ENCODE results near the gene PRDX2. TPM values are rescaled to one million over a fixed set of nuclear protein-coding genes. Genes with fewer than 3 reads are reported as not detected.

Gene PRDX2
- total RNA-seq, 4 donors from 2014 or later: 211 to 436 (median 345) TPM

DNA sequence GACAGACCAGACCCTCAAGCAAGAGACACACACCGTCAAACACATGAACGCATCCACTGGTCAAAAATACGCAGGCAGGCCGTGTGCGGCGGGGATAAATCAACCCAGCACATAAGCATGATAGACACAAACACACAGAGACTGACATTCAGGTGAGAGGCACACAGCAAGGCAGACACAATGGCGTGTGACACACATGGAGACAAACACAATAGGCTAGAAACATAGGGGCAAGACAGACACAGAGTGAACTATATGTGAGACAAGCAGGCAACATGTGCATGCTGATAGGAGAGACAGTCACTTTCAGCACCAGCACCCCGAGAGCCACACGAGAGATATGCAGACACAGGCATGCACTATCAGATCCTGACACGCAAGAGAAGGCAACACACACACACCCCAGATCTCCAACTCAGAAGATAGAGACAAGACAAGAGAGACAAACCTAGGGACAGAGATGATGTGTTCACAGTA lies 17.2 kb downstream of the PRDX2 start:
- TF ChIP-seq POLR2A (IDR thresholded peaks at IDR 0.05): no peak
- TF ChIP-seq, protein P1, sequence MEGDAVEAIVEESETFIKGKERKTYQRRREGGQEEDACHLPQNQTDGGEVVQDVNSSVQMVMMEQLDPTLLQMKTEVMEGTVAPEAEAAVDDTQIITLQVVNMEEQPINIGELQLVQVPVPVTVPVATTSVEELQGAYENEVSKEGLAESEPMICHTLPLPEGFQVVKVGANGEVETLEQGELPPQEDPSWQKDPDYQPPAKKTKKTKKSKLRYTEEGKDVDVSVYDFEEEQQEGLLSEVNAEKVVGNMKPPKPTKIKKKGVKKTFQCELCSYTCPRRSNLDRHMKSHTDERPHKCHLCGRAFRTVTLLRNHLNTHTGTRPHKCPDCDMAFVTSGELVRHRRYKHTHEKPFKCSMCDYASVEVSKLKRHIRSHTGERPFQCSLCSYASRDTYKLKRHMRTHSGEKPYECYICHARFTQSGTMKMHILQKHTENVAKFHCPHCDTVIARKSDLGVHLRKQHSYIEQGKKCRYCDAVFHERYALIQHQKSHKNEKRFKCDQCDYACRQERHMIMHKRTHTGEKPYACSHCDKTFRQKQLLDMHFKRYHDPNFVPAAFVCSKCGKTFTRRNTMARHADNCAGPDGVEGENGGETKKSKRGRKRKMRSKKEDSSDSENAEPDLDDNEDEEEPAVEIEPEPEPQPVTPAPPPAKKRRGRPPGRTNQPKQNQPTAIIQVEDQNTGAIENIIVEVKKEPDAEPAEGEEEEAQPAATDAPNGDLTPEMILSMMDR (IDR thresholded peaks at IDR 0.05): no peak
- Histone ChIP-seq H3K36me3 (no peaks in the 10 kb centered on the region), H3K27me3 (no peaks in the 10 kb centered on the region), H3K4me1 (peaks cover 78 to 89% (median 80%) of the 10 kb centered on the region in 3 donors), H3K27ac (peak overlapping the region; percentile 99), H3K4me3 (peak overlapping the region in 3 of 4 donors; percentile 22 to 70 (median 58)), H3K9me3 (no peaks in the 10 kb centered on the region)
- intact Hi-C loops (cut with DNase I): no loop called here
- 25 to 38% methylated on average over 9 to 10 of the region's 10 CpGs for WGBS, 2 donors
- DNase-seq: no peak

DNA sequence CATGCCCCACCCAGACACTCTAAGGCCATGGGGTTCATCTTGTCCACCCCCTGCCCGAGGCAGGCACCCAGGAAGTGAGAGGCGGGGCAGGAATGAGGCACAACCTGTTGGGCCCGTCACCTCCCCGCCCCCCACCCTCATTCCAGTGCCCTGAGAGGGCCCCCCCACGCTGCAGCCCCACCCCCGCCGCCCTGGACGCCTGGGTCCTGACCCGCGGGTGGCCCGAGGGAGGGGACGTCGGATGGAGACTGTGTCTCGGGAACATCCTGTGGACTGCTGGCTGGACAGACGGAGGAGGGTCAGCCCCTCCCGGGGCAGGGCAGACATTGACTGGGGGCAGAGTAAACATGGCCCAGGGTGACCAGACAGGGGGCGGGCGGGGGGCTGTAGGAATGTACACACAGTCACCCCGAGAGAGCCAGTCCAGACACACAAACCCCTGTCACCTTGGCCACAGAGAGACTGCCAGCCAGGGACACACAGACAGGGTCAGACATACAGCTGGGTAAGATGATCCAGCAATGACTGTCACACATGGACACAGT lies 17.7 kb downstream of the PRDX2 start:
- Histone ChIP-seq H3K9me3 (no peaks in the 10 kb centered on the region), H3K4me1 (peaks cover 79 to 89% (median 80%) of the 10 kb centered on the region in 3 donors), H3K36me3 (no peaks in the 10 kb centered on the region), H3K27ac (peak overlapping the region; percentile 99), H3K4me3 (peak overlapping the region in 3 of 4 donors; percentile 52 to 70 (median 58)), H3K27me3 (no peaks in the 10 kb centered on the region)
- DNase-seq: no peak
- 0 to 50% methylated on average over 1 to 2 of the region's 19 CpGs for WGBS, 2 donors
- TF ChIP-seq POLR2A (IDR thresholded peaks at IDR 0.05): no peak
- TF ChIP-seq, protein P1 (IDR thresholded peaks at IDR 0.05): no peak
- intact Hi-C loops (cut with DNase I): no loop called here

DNA sequence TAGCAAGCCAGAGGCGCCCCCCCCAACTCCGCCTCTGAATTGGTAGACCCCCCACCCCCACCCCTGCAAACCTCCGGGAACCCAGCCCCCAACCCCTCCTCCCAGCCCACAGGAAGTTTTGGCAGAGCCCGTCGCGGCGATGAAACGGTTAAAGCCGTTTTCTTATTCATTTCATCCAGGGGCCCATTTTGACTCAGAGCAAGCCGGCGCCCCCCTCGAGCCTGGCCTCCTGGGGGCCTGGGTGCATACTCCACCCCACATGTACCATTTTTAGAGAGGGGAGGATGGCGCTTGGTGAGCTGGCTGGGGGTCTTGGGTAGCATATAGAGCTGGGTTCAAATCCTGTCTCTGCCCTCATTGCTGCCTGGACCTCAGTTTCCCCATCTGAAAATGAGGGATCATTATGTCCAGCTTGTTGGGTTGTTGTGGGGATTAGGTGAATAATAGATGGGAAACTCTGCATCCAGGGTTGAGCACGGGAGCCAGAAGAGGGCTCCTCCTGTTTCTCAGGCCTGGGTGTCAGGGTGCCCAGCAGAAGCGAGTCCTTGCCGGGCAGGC lies 18.2 kb downstream of the PRDX2 start:
- Histone ChIP-seq H3K36me3 (no peaks in the 10 kb centered on the region), H3K27ac (peak overlapping the region; percentile 99), H3K4me3 (peak overlapping the region; percentile 43 to 70 (median 55)), H3K4me1 (peaks cover 79 to 89% (median 80%) of the 10 kb centered on the region in 3 donors), H3K9me3 (no peaks in the 10 kb centered on the region), H3K27me3 (no peaks in the 10 kb centered on the region)
- WGBS, 2 donors: 4 to 19% methylated on average over 4 to 5 of the region's 16 CpGs
- DNase-seq: no peak
- peak in 1 of 4 donors; percentile 12 for TF ChIP-seq POLR2A (IDR thresholded peaks at IDR 0.05)
- TF ChIP-seq, protein P1 (IDR thresholded peaks at IDR 0.05): peak in 1 of 6 experiments; percentile 6
- intact Hi-C loops (cut with DNase I): no loop called here

DNA sequence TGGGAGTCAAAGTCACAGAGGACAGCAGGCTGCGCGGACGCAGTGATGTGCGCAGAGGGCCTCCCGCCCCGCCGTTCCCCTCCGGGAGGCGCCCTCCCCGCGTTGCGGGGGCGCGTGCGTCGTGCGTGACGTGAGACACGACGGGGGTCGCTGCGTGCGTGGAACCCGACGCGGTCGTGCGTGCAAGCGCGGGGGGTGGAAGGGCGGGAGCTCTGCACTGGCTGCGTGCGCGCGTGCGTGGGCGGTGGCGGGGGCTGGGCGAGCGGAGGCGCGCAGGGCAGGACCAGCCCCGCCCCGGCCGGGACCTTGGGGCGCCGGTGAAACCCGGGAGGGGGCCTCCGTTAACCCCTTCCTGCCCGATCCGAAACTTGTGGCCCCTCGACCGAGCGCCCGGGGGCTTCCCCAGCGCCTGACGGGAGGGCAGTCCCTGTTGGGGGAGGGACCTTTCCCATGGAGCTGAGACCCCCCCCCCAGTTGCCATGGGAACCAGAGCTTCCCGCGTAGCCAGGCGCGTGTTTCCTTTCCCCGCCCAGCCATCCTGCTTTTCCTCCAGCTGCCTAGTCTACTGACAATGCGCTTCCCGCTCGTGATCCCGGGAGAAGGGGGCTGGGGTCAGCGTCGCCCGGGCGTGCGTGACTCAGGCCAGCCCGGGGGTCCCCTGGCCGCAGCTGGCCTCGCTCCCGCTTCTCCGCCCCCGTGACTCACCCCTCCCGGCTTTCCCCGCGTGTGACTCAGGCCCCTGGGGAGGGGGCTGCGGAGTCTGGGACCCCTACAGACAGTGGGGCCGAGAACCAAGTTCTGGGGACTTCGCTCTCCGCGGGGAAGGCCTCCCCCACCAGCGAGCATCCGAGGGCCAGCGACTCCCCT lies 18.9 kb downstream of the PRDX2 start:
- TF ChIP-seq, protein P1 (IDR thresholded peaks at IDR 0.05): peak in 4 of 6 experiments; percentile 5 to 20 (median 16)
- peak in 3 of 4 donors; percentile 29 to 76 (median 62) for TF ChIP-seq POLR2A (IDR thresholded peaks at IDR 0.05)
- Histone ChIP-seq H3K4me3 (peak overlapping the region; percentile 43 to 70 (median 55)), H3K36me3 (no peaks in the 10 kb centered on the region), H3K9me3 (no peaks in the 10 kb centered on the region), H3K27ac (peak overlapping the region; percentile 99), H3K4me1 (peaks cover 72 to 89% (median 74%) of the 10 kb centered on the region in 3 donors), H3K27me3 (no peaks in the 10 kb centered on the region)
- 0% methylated on average over 4 to 20 of the region's 88 CpGs for WGBS, 2 donors
- intact Hi-C loops (cut with DNase I): no loop called here
- DNase-seq: peak; percentile 67

DNA sequence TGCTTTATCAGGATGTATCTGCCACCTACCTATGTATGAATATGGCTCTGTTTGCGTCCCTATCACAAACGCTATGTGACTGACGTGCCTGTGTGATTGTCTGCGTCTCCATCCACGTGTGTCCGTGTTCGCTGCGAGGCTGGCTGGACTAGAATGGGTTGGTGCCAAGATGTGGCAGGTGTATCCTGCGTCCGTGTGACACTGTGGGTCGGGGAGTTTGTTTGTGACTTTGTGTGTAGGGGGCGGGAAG lies 19.5 kb downstream of the PRDX2 start:
- H3K9me3 ChIP-seq: no peaks in the 10 kb centered on the region
- H3K27me3 ChIP-seq: no peaks in the 10 kb centered on the region
- WGBS, 2 donors: 0% methylated on average over 6 of the region's 12 CpGs; no CpG with 5 or more reads in 1 of the 2 donors
- H3K27ac ChIP-seq: peak overlapping the region; percentile 99
- peak overlapping the region; percentile 43 to 70 (median 55) for H3K4me3 ChIP-seq
- no peak for TF ChIP-seq POLR2A (IDR thresholded peaks at IDR 0.05)
- TF ChIP-seq, protein P1 (IDR thresholded peaks at IDR 0.05): no peak
- H3K36me3 ChIP-seq: no peaks in the 10 kb centered on the region
- peaks cover 71 to 89% (median 72%) of the 10 kb centered on the region in 3 donors for H3K4me1 ChIP-seq
- intact Hi-C loops (cut with DNase I): no loop called here
- DNase-seq: peak; percentile 67

Measured in esophagus squamous epithelium (tissue), 5 donors.